ENCODE measurements around the gene CLDN7.

The CLDN7 gene

GRCh38 chr17:7237266-7237760 is 25.0 kb downstream of the CLDN7 start:
- DNase-seq (ENCODE audit: low read depth), result no peak

- no peak for DNase-seq (ENCODE audit: low read depth)
Measured at GRCh38 chr17:7236808-7237207, 25.5 kb downstream of the CLDN7 start.

GRCh38 chr17:7235693-7236665 is 26.3 kb downstream of the CLDN7 start:
- DNase-seq (ENCODE audit: low read depth), result no peak

GRCh38 chr17:7234083-7234951 is 28.0 kb downstream of the CLDN7 start, which contains the start of gene DVL2:
Gene DVL2, minus strand, starts transcription at chr17:7234517. Its CDS starts 255 bp downstream, at chr17:7234262.
- peak; percentile 91 for DNase-seq (ENCODE audit: low read depth)

GRCh38 chr17:7233701-7234082 is 28.6 kb downstream of the CLDN7 start:
- no peak for DNase-seq (ENCODE audit: low read depth)

GRCh38 chr17:7232114-7232513 is 30.2 kb downstream of the CLDN7 start:
- no peak for DNase-seq (ENCODE audit: low read depth)

GRCh38 chr17:7229504-7229903 is 32.8 kb downstream of the CLDN7 start:
- no peak for DNase-seq (ENCODE audit: low read depth)

- no peak for DNase-seq (ENCODE audit: low read depth)
Measured at GRCh38 chr17:7228920-7229319, 33.4 kb downstream of the CLDN7 start.

- DNase-seq (ENCODE audit: low read depth), result no peak
Measured at GRCh38 chr17:7226721-7227710, 35.3 kb downstream of the CLDN7 start.

- DNase-seq (ENCODE audit: low read depth), result no peak
Measured at GRCh38 chr17:7225711-7226331, 36.5 kb downstream of the CLDN7 start.

GRCh38 chr17:7224661-7225111 is 37.6 kb downstream of the CLDN7 start:
- no peak for DNase-seq (ENCODE audit: low read depth)

GRCh38 chr17:7224110-7224509 is 38.2 kb downstream of the CLDN7 start:
- no peak for DNase-seq (ENCODE audit: low read depth)

- DNase-seq (ENCODE audit: low read depth), result no peak
Measured at GRCh38 chr17:7223375-7223774, 38.9 kb downstream of the CLDN7 start.

GRCh38 chr17:7222972-7223292 is 39.3 kb downstream of the CLDN7 start:
- DNase-seq (ENCODE audit: low read depth), result no peak

GRCh38 chr17:7222093-7222971 is 39.9 kb downstream of the CLDN7 start:
- no peak for DNase-seq (ENCODE audit: low read depth)

GRCh38 chr17:7221278-7222092 is 40.8 kb downstream of the CLDN7 start:
- no peak for DNase-seq (ENCODE audit: low read depth)

GRCh38 chr17:7220593-7221277 is 41.5 kb downstream of the CLDN7 start:
- peak; percentile 41 for DNase-seq (ENCODE audit: low read depth)

GRCh38 chr17:7219812-7220592 is 42.3 kb downstream of the CLDN7 start, which contains the start of the genes ACADVL and DLG4:
Gene ACADVL, plus strand, starts transcription at chr17:7219938. Its CDS starts 47 bp downstream, at chr17:7219985.
Gene DLG4, minus strand, starts transcription at chr17:7219836.
- DNase-seq (ENCODE audit: low read depth), result peak; percentile 66
